ENCODE results near the gene EXOC1. TPM values are rescaled to one million over a fixed set of nuclear protein-coding genes. Genes with fewer than 3 reads are reported as not detected.

The EXOC1 gene, protein sequence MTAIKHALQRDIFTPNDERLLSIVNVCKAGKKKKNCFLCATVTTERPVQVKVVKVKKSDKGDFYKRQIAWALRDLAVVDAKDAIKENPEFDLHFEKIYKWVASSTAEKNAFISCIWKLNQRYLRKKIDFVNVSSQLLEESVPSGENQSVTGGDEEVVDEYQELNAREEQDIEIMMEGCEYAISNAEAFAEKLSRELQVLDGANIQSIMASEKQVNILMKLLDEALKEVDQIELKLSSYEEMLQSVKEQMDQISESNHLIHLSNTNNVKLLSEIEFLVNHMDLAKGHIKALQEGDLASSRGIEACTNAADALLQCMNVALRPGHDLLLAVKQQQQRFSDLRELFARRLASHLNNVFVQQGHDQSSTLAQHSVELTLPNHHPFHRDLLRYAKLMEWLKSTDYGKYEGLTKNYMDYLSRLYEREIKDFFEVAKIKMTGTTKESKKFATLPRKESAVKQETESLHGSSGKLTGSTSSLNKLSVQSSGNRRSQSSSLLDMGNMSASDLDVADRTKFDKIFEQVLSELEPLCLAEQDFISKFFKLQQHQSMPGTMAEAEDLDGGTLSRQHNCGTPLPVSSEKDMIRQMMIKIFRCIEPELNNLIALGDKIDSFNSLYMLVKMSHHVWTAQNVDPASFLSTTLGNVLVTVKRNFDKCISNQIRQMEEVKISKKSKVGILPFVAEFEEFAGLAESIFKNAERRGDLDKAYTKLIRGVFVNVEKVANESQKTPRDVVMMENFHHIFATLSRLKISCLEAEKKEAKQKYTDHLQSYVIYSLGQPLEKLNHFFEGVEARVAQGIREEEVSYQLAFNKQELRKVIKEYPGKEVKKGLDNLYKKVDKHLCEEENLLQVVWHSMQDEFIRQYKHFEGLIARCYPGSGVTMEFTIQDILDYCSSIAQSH
- polyA plus RNA-seq (2012; ENCODE audit: missing spikeins) = 19.9 TPM

DNA sequence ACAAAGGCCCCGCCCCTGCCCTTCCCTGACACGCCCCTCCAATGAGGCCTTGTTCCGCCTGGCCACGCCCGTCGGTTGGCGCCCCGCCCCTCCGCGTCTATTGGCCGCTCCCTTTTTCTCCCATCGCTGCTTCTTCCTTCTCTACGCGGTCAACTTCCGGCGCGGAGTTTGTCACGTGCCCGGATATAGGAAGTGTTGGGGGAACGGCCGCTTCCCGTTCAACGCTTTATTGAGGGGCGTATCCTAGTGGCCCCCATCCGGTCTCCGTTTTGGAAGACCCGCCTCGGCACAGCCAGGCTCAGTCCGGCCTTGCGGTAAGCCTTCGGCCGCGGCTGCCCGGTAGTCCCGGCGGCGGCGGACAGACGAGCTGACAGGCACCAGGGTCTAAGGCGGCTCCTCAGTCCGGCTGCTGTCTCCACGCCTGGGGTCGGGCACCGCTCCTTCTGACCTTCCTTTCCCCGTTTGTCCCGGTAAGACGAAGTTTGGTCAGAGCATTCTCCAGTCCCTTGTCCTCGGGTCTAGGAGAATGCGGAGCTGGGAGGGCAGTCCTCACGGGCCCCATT is at the start of gene EXOC1:
Gene EXOC1 (plus strand): TSS at position 165 of the 563 bp plus-strand sequence. CDS start 4,676 bp downstream, outside the sequence.
- peak; percentile 90 for FAIRE-seq

DNA sequence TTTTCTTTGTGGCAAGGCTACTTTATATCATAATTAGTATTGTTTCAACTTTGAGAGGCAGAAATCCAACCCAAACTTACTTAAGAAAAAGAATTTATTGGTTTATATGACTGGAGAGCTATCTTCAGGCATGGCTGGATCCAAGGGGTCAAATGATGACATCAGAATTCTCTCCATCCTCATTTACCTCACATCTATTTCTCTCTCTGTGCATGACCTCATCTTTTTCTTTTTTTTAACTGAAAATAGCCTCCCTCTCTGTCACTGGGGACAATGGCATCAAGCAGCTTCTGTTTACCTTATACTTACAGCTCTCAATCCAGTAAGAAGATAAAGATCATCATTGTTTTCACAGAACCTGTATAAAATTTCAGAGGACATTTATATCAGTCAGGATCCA is 45.9 kb upstream of the EXOC1 start:
- DNase-seq (ENCODE audit: insufficient read length) (no peak), FAIRE-seq (no peak)

More for the DNA sequence above, at the start of gene EXOC1:
- TF ChIP-seq POLR2AphosphoS5 (IDR thresholded peaks at IDR 0.05; ENCODE audit: low read depth, low read length) = peak; percentile 83
- TF ChIP-seq POLR2A (IDR thresholded peaks at IDR 0.05; ENCODE audit: low read depth, low read length) = peak; percentile 83
- TF ChIP-seq TAF1 (IDR thresholded peaks at IDR 0.05; ENCODE audit: borderline replicate concordance, low read depth, low read length) = peak; percentile 51; the same call in 1 of the 2 replicates
- DNase-seq (ENCODE audit: insufficient read length) = peak; percentile 73

DNA sequence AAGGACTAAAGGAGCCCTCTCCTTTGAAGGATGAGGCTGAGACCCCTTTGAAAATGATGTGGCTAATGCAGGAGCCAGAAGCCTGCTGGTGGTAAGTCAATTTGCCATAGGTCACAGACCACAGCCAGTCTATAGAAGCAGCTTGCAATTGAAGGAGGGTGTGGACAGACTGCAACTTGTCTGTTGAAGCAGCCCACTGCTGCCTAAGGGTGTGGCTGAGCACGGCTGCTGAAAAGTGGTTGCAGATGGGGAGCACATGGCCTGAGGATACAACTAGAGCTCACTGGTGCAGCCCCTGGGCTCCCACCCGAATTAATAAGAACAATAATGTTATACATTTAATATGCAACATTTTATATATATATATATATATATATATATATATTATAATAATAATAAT is 45.3 kb upstream of the EXOC1 start:
- DNase-seq (ENCODE audit: insufficient read length) (no peak), FAIRE-seq (no peak)
- no peak for TF ChIP-seq TAF1 (IDR thresholded peaks at IDR 0.05; ENCODE audit: borderline replicate concordance, low read depth, low read length)
- no peak for TF ChIP-seq POLR2AphosphoS5 (IDR thresholded peaks at IDR 0.05; ENCODE audit: low read depth, low read length)
- TF ChIP-seq POLR2A (IDR thresholded peaks at IDR 0.05; ENCODE audit: low read depth, low read length) = no peak

More for the DNA sequence above, 45.9 kb upstream of the EXOC1 start:
- TF ChIP-seq POLR2A (IDR thresholded peaks at IDR 0.05; ENCODE audit: low read depth, low read length) (no peak), TAF1 (IDR thresholded peaks at IDR 0.05; ENCODE audit: borderline replicate concordance, low read depth, low read length) (no peak), POLR2AphosphoS5 (IDR thresholded peaks at IDR 0.05; ENCODE audit: low read depth, low read length) (no peak)

DNA sequence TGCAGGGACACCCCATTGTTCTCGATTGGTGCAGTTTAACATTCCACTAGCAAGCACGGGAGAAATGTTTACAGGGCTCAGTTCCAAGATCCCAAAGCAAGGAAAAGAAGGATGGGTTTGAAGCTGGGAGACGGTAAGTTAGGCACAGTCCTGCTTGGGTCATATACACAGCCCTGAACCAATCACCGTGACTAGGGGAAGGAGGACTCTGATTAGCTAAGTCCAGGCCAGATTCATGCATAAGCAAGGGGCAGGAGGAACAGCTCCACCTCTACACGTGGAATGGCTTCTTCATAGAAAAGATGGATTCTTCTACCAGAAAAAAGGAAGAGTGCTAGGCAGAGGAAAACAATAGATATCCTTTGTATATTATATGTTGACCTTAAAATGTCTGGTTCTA is 44.8 kb upstream of the EXOC1 start:
- DNase-seq (ENCODE audit: insufficient read length) = no peak
- TF ChIP-seq TAF1 (IDR thresholded peaks at IDR 0.05; ENCODE audit: borderline replicate concordance, low read depth, low read length) (no peak), POLR2A (IDR thresholded peaks at IDR 0.05; ENCODE audit: low read depth, low read length) (no peak), POLR2AphosphoS5 (IDR thresholded peaks at IDR 0.05; ENCODE audit: low read depth, low read length) (no peak)
- no peak for FAIRE-seq

DNA sequence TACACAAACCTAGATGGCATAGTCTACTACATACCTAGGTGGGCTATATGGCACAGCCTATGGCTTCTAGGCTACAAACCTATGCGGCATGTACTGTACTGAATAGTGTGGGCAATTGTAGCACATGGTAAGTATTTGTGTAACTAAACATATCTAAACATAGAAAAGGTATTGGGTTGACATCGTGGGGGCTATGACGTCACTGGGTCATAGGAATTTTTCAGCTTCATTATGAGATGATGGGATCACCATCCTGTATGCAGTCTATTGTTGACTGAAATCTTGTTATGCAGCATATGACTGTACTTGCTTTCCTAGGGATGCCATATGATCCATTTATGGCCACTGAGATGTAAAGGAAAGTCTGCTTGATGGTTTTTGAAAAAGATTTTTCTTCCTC is 35.8 kb upstream of the EXOC1 start:
- FAIRE-seq (no peak), DNase-seq (ENCODE audit: insufficient read length) (no peak)
- TF ChIP-seq TAF1 (IDR thresholded peaks at IDR 0.05; ENCODE audit: borderline replicate concordance, low read depth, low read length) (no peak), POLR2AphosphoS5 (IDR thresholded peaks at IDR 0.05; ENCODE audit: low read depth, low read length) (no peak), POLR2A (IDR thresholded peaks at IDR 0.05; ENCODE audit: low read depth, low read length) (no peak)

DNA sequence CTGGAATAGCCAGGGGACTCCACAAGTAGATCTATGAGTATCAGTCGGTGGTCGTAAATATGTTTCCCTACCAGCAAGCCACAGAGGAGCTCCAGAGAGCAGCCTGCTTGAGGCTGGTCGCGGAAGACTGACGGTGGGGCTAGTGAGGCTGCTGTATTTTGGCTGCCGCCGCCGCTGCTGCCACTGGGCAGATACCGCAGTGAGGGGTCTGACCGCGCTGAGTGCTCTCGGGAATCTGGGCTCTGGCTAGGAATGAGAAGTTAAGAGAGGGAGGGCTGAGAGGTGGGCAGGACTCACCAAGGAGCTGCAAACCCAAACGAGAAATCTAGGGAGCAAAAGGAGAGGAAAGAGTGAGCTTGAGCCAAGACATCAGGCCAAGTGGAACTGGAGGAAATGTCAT is 33.8 kb upstream of the EXOC1 start, which contains the start of gene EXOC1L:
Gene EXOC1L (plus strand): TSS at position 157 of the 400 bp plus-strand sequence. CDS start 237 bp downstream, at position 394.
- TF ChIP-seq POLR2A (IDR thresholded peaks at IDR 0.05; ENCODE audit: low read depth, low read length) (no peak), POLR2AphosphoS5 (IDR thresholded peaks at IDR 0.05; ENCODE audit: low read depth, low read length) (no peak), TAF1 (IDR thresholded peaks at IDR 0.05; ENCODE audit: borderline replicate concordance, low read depth, low read length) (no peak)
- no peak for DNase-seq (ENCODE audit: insufficient read length)
- FAIRE-seq = no peak

DNA sequence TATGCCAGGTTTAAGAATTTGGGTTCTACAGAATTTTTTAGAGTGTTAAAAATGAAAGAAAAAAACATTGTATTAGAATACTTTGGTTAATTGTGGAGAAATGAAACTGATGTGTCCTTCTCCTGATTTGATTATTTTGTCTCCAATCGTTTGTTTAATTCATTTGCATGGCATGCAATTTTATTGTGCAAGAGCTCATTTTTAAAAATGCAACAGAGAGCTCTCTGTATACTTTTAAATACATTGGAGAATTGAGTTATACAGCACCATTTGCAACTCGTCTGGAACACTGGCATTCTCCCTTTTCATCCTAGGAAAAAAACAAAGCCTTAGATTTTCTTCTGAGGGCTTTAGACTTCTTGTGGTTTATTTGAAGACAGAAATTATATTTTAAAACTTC is 33.2 kb upstream of the EXOC1 start:
- no peak for FAIRE-seq
- DNase-seq (ENCODE audit: insufficient read length) = no peak
- TF ChIP-seq POLR2AphosphoS5 (IDR thresholded peaks at IDR 0.05; ENCODE audit: low read depth, low read length) = no peak
- TF ChIP-seq POLR2A (IDR thresholded peaks at IDR 0.05; ENCODE audit: low read depth, low read length) = no peak
- TF ChIP-seq TAF1 (IDR thresholded peaks at IDR 0.05; ENCODE audit: borderline replicate concordance, low read depth, low read length) = no peak

DNA sequence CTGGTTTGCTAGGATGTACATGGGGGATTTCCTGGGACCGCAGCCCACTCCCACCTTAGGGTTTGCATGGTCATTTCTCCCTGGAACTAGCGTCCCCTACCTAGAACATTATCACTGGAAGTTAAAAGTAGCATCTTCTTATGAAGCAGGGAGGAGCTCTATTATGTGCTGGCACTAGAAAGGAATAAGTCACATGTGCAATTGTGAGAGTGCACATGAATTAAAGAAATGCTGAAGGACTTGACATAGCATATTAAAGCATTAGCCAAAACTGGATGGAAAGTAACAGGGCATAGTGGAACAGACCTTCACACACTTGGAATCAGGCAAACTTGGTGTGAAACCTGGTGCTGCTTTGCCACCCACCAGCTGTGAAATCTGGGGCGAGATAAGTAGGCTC is 31.1 kb upstream of the EXOC1 start:
- FAIRE-seq = no peak
- no peak for DNase-seq (ENCODE audit: insufficient read length)
- no peak for TF ChIP-seq POLR2A (IDR thresholded peaks at IDR 0.05; ENCODE audit: low read depth, low read length)
- no peak for TF ChIP-seq TAF1 (IDR thresholded peaks at IDR 0.05; ENCODE audit: borderline replicate concordance, low read depth, low read length)
- TF ChIP-seq POLR2AphosphoS5 (IDR thresholded peaks at IDR 0.05; ENCODE audit: low read depth, low read length) = no peak

DNA sequence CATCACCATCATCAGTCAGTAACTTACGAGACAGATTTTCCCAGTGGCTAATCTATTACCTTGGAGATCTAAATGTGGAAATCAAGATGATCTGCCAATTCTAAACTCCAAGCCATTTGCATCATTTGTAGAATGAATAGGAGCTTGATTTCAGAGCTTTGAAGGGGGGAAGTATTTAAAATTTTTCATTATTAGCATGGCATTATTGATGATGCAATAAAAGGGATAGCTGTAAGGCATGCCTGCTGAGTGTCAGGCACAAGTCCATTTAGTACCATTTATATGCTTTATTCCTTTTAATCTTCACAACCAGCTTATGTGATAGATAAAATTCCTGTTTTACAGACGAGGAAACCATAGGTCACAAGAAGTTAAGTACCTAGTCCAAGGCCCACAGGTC is 28.6 kb upstream of the EXOC1 start:
- no peak for FAIRE-seq
- no peak for TF ChIP-seq TAF1 (IDR thresholded peaks at IDR 0.05; ENCODE audit: borderline replicate concordance, low read depth, low read length)
- TF ChIP-seq POLR2A (IDR thresholded peaks at IDR 0.05; ENCODE audit: low read depth, low read length) = no peak
- TF ChIP-seq POLR2AphosphoS5 (IDR thresholded peaks at IDR 0.05; ENCODE audit: low read depth, low read length) = no peak
- no peak for DNase-seq (ENCODE audit: insufficient read length)

DNA sequence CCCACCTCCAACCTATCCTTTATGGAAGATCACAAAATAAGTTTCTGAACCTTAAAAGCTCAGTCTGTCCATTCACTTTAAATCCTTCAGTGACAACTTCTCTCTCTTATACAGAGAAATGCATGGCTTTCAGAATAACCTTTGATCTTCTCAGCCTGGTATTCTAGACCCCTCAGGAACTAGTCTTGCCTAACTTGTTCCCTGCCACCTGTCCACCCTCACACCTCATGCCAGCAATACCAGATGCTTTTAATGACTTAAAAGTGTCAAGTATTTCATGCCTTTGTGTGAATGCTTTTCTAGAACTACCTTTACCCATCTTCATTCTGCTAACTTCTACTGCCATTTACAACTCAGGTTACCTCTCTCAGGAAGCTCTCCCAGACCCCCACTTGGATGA is 26.5 kb upstream of the EXOC1 start:
- DNase-seq (ENCODE audit: insufficient read length) = no peak
- no peak for FAIRE-seq
- TF ChIP-seq POLR2AphosphoS5 (IDR thresholded peaks at IDR 0.05; ENCODE audit: low read depth, low read length) = no peak
- no peak for TF ChIP-seq TAF1 (IDR thresholded peaks at IDR 0.05; ENCODE audit: borderline replicate concordance, low read depth, low read length)
- TF ChIP-seq POLR2A (IDR thresholded peaks at IDR 0.05; ENCODE audit: low read depth, low read length) = no peak

DNA sequence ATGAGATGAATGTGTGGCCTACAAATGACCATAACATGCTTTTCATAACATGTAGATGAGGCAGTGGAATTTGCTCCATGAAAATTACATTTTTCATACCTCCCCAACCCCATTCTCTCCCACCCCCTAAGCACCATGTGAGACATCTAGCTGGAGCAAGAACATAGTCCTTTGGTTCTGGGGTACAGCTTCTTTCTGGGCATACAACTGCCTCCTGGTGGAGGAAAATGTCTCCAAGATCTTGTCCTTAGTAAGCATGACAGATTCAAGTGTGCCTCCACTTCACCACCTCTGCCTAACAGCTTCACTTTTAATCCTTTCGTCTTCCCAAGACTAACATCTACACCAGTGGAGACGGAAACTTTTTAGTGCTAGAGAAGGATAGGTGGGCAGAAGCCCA is 25.9 kb upstream of the EXOC1 start:
- TF ChIP-seq TAF1 (IDR thresholded peaks at IDR 0.05; ENCODE audit: borderline replicate concordance, low read depth, low read length) = no peak
- no peak for TF ChIP-seq POLR2A (IDR thresholded peaks at IDR 0.05; ENCODE audit: low read depth, low read length)
- TF ChIP-seq POLR2AphosphoS5 (IDR thresholded peaks at IDR 0.05; ENCODE audit: low read depth, low read length) = no peak
- FAIRE-seq = no peak

More for the DNA sequence above, 25.9 kb upstream of the EXOC1 start:
- no peak for DNase-seq (ENCODE audit: insufficient read length)
